Heart right ventricle (tissue), 16 donors: Measurements from ENCODE around the gene ARL8B. TPM values are rescaled to one million over a fixed set of nuclear protein-coding genes. Genes with fewer than 3 reads are reported as not detected.

Experiments used
- ATAC-seq, 8 donors: fragments of 200-7000 bp; cut with Tn5 transposase; one replicate each; pipeline ENCODE4 v1.9.1; 2020; ENCODE audit warnings: mild to moderate bottlenecking in 8 of 8, moderate library complexity in 8 of 8, moderate number of reproducible peaks in 1 of 8
- DNase-seq, 2 donors: peaks; one replicate each; pipeline ENCODE4 v3.0.0-alpha.2; 2020
- H3K27ac ChIP-seq, 10 donors: fragments of 200-600 bp; sonication (generic) in 2 of 10; one replicate each; pipeline versions ENCODE4 v1.5.0 to v1.8.0; 2020 to 2022; ENCODE audit warnings: mild to moderate bottlenecking in 3 of 10
- H3K27me3 ChIP-seq, 7 donors: fragments of 200-600 bp; one replicate each; pipeline ENCODE4 v1.8.0; 2021 to 2022; ENCODE audit warnings: mild to moderate bottlenecking in 2 of 7
- H3K36me3 ChIP-seq, 9 donors: fragments of 200-600 bp; sonication (generic) in 1 of 9; one replicate each; pipeline versions ENCODE4 v1.5.0 to v1.8.0; 2020 to 2022; ENCODE audit warnings: mild to moderate bottlenecking in 2 of 9
- H3K4me1 ChIP-seq, 9 donors: fragments of 200-600 bp; sonication (generic) in 1 of 9; one replicate each; pipeline versions ENCODE4 v1.5.0 to v1.8.0; 2020 to 2022; ENCODE audit warnings: mild to moderate bottlenecking in 4 of 9
- H3K4me3 ChIP-seq, 10 donors: fragments of 200-600 bp; sonication (generic) in 2 of 10; one replicate each; pipeline versions ENCODE4 v1.5.0 to v1.8.0; 2020 to 2022; ENCODE audit warnings: mild to moderate bottlenecking in 7 of 10, moderate library complexity in 2 of 10
- H3K9me3 ChIP-seq, 11 donors: fragments of 200-600 bp in 10 of 11; sonication (generic) in 2 of 11; one replicate each; pipeline versions ENCODE4 v1.5.0 to v1.8.0; 2013 to 2022; ENCODE audit warnings: mild to moderate bottlenecking in 2 of 11, control low read depth in 1 of 11, moderate library complexity in 1 of 11
- WGBS, 2 donors: extraction: QIAGEN DNeasy Blood & Tissue Kit; methylation state at CpG; one replicate each; pipeline ENCODE4 v1.1.7; 2013; ENCODE audit warnings: inconsistent platforms in 1 of 2; 5-methylcytosine and 5-hydroxymethylcytosine counted together
- intact Hi-C, 10 donors: fragments of 100-400 bp; cut with DNase I; formaldehyde crosslinking; loops; one replicate each; pipeline versions ENCODE4 v1.11.1 to v1.14.2; 2022
- polyA plus RNA-seq, 2 donors: library from polyadenylated mRNA; stranded (reverse); fragments of 200-250 nt; gene quantifications; one replicate each; pipeline ENCODE4 v1.2.3, GENCODE V29; 2013
- total RNA-seq, 10 donors: library from RNA; stranded (reverse); fragmentation: NEBNext Ultra II Directional in 3 of 10; extraction: Animal tissue kit (Norgen Biotek cat#: 25700) in 3 of 10; gene quantifications; one replicate each; pipeline versions ENCODE4 v1.2.1 to v1.2.4, GENCODE V29; 2021 to 2023
- TF ChIP-seq, protein P1 (sequence below), 9 donors: fragments of 200-600 bp; sonication (generic) in 2 of 9; IDR thresholded peaks; one replicate each; pipeline versions ENCODE4 v1.5.0 to v1.8.0; 2021 to 2022; ENCODE audit warnings: antibody characterized with exemption in 9 of 9, mild to moderate bottlenecking in 5 of 9, moderate library complexity in 1 of 9
- donor health status: Arrhythmogenic right ventricular cardiomyopathy.
- donor health status: ischemic (EF 13 %, LVEDD 7.1; RV severe dilation, severe dysfunction).
- donor health status: healthy with polysubstance abuse.
- donor health status: DM: no; HTN: yes; CAD: no.
- donor health status: DM: no; HTN: no; CAD: no.
- donor health status: ischemic (EF 25% LVEDD 6.9; RV normal size, moderate dysfunction).
- donor health status: ischemic (EF 25% LVEDD 5.7; RV mildly dilated, moderate dysfunction).
- donor health status: healthy.
- donor health status: DM: yes; HTN: yes; CAD: no.
- donor health status: Ischemic cardiomyopathy.
- donor health status: ischemic (EF 35%, LVEDD 5.7; RV mildly dilated, moderate dysfunction).
- donor health status: nonischemic (EF 11% LVEDD 7.7; RV severe dilation, severe dysfunction).
- donor health status: DM: yes; HTN: yes; CAD: no.
- donor health status: PGD.
- donor health status: ischemic (EF 29% LVEDD 5.4; RV normal size, mild dysfunction).
- donor health status: nonischemic (EF 23%, LVEDD 6.1; RV moderate dilation, normal function).

The ARL8B gene
- total and polyA plus RNA-seq, 12 donors, result 31.7 to 74.1 (median 65.3) TPM

DNA sequence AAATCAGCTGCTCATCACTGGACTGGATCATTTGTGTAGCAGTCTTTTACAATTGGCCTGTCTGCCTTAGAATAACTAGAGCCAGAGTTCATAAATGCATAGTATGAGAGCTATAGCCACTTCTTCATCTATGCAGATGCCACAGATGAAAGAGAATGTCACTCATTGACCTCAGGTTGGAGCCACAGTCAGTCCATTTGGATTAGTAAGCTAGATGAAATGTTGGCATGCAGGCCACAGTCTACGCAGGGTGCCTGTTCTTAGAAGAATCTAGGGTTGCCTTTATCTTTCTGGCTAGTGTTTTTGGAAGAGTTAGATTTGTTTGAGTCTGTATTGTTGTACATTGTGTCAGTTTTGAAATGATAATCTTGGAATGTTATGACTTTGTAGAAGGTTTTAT is 40.0 kb downstream of the ARL8B start:
- ATAC-seq, result peak in 5 of 8 donors; percentile 46 to 77 (median 69)
- Histone ChIP-seq H3K4me1 (peaks cover 0 to 75% (median 40%) of the 10 kb centered on the region in 9 donors), H3K27ac (no peak overlapping the region), H3K4me3 (no peak overlapping the region), H3K27me3 (no peaks in the 10 kb centered on the region), H3K36me3 (no peaks in the 10 kb centered on the region), H3K9me3 (no peaks in the 10 kb centered on the region)
- TF ChIP-seq, protein P1, sequence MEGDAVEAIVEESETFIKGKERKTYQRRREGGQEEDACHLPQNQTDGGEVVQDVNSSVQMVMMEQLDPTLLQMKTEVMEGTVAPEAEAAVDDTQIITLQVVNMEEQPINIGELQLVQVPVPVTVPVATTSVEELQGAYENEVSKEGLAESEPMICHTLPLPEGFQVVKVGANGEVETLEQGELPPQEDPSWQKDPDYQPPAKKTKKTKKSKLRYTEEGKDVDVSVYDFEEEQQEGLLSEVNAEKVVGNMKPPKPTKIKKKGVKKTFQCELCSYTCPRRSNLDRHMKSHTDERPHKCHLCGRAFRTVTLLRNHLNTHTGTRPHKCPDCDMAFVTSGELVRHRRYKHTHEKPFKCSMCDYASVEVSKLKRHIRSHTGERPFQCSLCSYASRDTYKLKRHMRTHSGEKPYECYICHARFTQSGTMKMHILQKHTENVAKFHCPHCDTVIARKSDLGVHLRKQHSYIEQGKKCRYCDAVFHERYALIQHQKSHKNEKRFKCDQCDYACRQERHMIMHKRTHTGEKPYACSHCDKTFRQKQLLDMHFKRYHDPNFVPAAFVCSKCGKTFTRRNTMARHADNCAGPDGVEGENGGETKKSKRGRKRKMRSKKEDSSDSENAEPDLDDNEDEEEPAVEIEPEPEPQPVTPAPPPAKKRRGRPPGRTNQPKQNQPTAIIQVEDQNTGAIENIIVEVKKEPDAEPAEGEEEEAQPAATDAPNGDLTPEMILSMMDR (IDR thresholded peaks at IDR 0.05), result no peak
- no peak for DNase-seq
- WGBS, 2 donors, result 43 to 56% methylated on average over 1 of the region's 1 CpG
- intact Hi-C loops, result no loop called here

DNA sequence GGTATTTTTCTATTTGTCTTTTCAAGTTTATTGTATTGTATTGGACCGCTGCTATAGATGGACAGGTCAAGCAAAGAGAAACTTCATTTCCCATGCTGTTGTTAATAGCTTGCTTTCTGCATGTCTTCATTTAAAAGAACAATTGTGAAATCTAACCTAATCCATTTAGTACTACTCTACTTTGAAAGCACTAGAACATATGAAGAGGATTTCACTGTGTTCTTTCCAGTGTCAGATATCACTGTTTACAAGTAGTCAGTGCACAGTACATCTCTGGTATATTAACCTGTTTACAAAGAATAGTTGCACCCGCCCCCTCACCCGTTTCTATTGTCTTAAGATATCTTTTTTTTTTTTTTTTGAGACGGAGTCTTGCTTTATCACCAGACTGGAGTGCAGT is 43.6 kb downstream of the ARL8B start:
- no peak overlapping the region for H3K4me3 ChIP-seq
- H3K27ac ChIP-seq, result no peak overlapping the region
- no peaks in the 10 kb centered on the region for H3K9me3 ChIP-seq
- DNase-seq (no peak), ATAC-seq (peak in 1 of 8 donors; percentile 78)
- WGBS, 2 donors, result 83% methylated on average over 4 of the region's 4 CpGs
- H3K27me3 ChIP-seq, result no peaks in the 10 kb centered on the region
- TF ChIP-seq, protein P1 (IDR thresholded peaks at IDR 0.05), result no peak
- H3K36me3 ChIP-seq, result peaks cover 0 to 5% (median 0%) of the 10 kb centered on the region in 9 donors
- peaks cover 0 to 74% (median 37%) of the 10 kb centered on the region in 9 donors for H3K4me1 ChIP-seq
- intact Hi-C loops, result no loop called here

DNA sequence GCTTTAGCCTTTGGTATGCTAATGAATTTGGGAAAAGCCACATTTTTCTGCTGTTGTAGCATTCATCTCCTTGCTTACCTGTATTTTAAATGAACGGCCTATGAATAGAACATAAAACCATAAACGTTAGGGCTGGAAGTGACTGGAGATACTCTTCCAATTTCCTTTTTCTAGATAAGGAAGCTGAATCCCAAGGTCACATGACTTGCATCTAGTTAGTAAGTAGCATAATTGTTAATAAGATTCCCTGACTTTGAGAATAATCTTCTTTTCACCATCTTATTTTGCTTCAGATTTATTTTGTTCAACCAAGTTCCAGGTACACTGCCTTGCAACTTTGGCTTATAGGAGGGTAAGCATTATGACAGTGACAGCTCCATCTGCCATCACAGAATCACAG is 44.8 kb downstream of the ARL8B start:
- Histone ChIP-seq H3K27me3 (no peaks in the 10 kb centered on the region), H3K36me3 (peaks cover 0 to 17% (median 8%) of the 10 kb centered on the region in 9 donors), H3K27ac (no peak overlapping the region), H3K4me1 (peaks cover 0 to 63% (median 26%) of the 10 kb centered on the region in 9 donors), H3K9me3 (no peaks in the 10 kb centered on the region), H3K4me3 (no peak overlapping the region)
- 52 to 53% methylated on average over 2 of the region's 2 CpGs for WGBS, 2 donors
- intact Hi-C loops, result no loop called here
- ATAC-seq (no peak), DNase-seq (no peak)
- TF ChIP-seq, protein P1 (IDR thresholded peaks at IDR 0.05), result no peak

DNA sequence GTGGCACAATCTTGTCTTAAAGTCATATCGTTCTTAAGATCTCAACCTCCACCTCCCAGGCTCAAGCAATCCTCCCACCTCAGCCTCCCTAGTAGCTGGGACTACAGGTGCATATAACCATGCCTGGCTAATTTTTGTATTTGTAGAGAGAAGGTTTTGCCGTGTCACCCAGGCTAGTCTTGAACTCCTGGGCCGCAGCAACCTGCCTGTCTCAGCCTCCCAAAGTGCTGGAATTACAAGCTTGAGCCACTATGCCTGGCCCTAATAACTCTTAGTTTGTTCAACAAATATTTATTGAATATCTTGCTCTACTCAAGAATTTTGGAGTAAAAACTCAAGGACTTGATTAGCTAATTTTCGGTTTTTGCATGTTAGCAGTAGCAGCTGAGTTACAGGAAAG is 46.0 kb downstream of the ARL8B start:
- Histone ChIP-seq H3K27ac (no peak overlapping the region), H3K36me3 (peaks cover 0 to 29% (median 20%) of the 10 kb centered on the region in 9 donors), H3K27me3 (no peaks in the 10 kb centered on the region), H3K4me3 (no peak overlapping the region), H3K4me1 (peaks cover 0 to 51% (median 19%) of the 10 kb centered on the region in 9 donors), H3K9me3 (no peaks in the 10 kb centered on the region)
- TF ChIP-seq, protein P1 (IDR thresholded peaks at IDR 0.05), result no peak
- intact Hi-C loops, result no loop called here
- DNase-seq (no peak), ATAC-seq (no peak)
- WGBS, 2 donors, result 95 to 97% methylated on average over 4 of the region's 4 CpGs
